Measurements from ENCODE around the gene NFATC2.

DNA sequence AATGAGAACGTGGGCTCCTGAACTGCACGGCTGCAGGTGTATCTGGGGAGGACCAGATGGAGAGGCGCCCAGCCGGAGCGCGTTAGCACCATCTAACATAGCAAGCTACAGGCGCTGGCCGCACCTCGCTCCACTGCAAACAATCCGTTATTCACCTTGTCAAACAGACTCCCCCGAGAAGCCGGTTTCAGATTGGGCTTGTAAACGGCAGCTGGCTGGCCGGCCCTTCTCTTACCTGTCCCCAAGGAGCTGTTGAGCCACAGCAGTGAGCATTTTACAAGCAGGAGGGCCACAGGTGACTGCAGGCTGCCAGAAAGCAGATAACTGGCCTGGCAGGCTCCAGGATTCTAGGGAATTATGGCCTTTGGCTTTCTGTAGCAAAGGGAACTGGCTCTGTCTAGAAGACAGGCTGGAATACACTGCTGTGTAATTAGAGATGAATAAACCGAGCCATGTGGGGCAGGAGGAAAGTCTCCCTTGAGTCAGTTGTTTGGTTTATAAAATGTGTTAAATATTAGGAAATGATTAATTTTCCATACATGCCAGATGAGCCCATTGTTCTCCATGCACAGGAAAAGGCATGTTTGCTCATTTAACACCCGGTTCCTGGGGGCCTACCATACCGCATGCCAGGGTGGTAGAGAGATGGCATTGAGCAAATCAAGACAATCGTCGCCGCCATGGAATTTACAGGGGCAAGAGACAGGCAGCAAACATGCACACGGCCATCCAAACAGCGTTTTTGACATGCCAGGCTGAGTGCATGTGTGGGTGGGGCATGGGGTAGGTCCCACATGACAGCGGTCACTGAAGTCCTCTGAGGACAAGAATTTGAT lies 159.3 kb downstream of the NFATC2 start:
- TF ChIP-seq, protein P1, sequence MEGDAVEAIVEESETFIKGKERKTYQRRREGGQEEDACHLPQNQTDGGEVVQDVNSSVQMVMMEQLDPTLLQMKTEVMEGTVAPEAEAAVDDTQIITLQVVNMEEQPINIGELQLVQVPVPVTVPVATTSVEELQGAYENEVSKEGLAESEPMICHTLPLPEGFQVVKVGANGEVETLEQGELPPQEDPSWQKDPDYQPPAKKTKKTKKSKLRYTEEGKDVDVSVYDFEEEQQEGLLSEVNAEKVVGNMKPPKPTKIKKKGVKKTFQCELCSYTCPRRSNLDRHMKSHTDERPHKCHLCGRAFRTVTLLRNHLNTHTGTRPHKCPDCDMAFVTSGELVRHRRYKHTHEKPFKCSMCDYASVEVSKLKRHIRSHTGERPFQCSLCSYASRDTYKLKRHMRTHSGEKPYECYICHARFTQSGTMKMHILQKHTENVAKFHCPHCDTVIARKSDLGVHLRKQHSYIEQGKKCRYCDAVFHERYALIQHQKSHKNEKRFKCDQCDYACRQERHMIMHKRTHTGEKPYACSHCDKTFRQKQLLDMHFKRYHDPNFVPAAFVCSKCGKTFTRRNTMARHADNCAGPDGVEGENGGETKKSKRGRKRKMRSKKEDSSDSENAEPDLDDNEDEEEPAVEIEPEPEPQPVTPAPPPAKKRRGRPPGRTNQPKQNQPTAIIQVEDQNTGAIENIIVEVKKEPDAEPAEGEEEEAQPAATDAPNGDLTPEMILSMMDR (conservative IDR thresholded peaks at IDR 0.05; ENCODE audit: low read depth, low read length), result no peak
- TF ChIP-seq POLR2A (IDR thresholded peaks at IDR 0.05; ENCODE audit: low read depth, low read length), result no peak
- TF ChIP-seq CEBPB (IDR thresholded peaks at IDR 0.05; ENCODE audit: low read depth, low read length), result no peak
- TF ChIP-seq, protein P2, sequence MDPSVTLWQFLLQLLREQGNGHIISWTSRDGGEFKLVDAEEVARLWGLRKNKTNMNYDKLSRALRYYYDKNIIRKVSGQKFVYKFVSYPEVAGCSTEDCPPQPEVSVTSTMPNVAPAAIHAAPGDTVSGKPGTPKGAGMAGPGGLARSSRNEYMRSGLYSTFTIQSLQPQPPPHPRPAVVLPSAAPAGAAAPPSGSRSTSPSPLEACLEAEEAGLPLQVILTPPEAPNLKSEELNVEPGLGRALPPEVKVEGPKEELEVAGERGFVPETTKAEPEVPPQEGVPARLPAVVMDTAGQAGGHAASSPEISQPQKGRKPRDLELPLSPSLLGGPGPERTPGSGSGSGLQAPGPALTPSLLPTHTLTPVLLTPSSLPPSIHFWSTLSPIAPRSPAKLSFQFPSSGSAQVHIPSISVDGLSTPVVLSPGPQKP (IDR thresholded peaks at IDR 0.05; ENCODE audit: borderline replicate concordance, low read depth, low read length), result no peak
- TF ChIP-seq RAD21 (IDR thresholded peaks at IDR 0.05; ENCODE audit: low read length), result no peak
- TF ChIP-seq RFX5 (IDR thresholded peaks at IDR 0.05; ENCODE audit: low read depth, low read length), result no peak
- TF ChIP-seq CHD1 (IDR thresholded peaks at IDR 0.05; ENCODE audit: low read depth, low read length), result no peak
- TF ChIP-seq RCOR1 (IDR thresholded peaks at IDR 0.05; ENCODE audit: insufficient replicate concordance, low read length), result no peak
- no peak for TF ChIP-seq MXI1 (IDR thresholded peaks at IDR 0.05; ENCODE audit: borderline replicate concordance, low read depth, low read length)
- TF ChIP-seq, protein P3, sequence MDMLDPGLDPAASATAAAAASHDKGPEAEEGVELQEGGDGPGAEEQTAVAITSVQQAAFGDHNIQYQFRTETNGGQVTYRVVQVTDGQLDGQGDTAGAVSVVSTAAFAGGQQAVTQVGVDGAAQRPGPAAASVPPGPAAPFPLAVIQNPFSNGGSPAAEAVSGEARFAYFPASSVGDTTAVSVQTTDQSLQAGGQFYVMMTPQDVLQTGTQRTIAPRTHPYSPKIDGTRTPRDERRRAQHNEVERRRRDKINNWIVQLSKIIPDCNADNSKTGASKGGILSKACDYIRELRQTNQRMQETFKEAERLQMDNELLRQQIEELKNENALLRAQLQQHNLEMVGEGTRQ (IDR thresholded peaks at IDR 0.05; ENCODE audit: low read depth, low read length), result no peak
- TF ChIP-seq FOS (IDR thresholded peaks at IDR 0.05; ENCODE audit: low read depth, low read length), result no peak
- TF ChIP-seq SMC3 (IDR thresholded peaks at IDR 0.05; ENCODE audit: low read depth, low read length), result no peak

All from IMR-90 (cell line).